Activated CD8-positive, alpha-beta memory T cell treated with anti-CD3 and anti-CD28 coated beads, Interleukin-2, amount 10 ng/mL, durations not matched to agents 7 days and 5 days (primary cell): ENCODE results near the gene TIAM2. TPM values are rescaled to one million over a fixed set of nuclear protein-coding genes. Genes with fewer than 3 reads are reported as not detected.
"Not testable (repeated sequence)": the region's sequence is repeated elsewhere in the genome, so short reads cannot be mapped to it uniquely, and the experiment has no call there.

Experiments
- ATAC-seq: fragments of 150-1000 bp; cut with Tn5 transposase; one replicate; pipeline ENCODE4 v1.10.0; 2021; ENCODE audit warnings: moderate library complexity
- CTCF ChIA-PET: fragments of 350-600 bp; sonication (Branson Sonifier 250); formaldehyde crosslinking; loops from one replicate; lab custom pipeline; 2021; ENCODE audit warnings: antibody characterized with exemption; lab: Charles Lee
- DNase-seq: peaks from one replicate; pipeline ENCODE4 v3.0.0-alpha.2; 2020
- H3K27ac Mint-ChIP-seq: one replicate; pipeline ENCODE4 v1.8.0; 2021; ENCODE audit warnings: mild to moderate bottlenecking, mixed read lengths
- H3K27me3 Mint-ChIP-seq: one replicate; pipeline ENCODE4 v1.8.0; 2021; ENCODE audit warnings: mixed read lengths
- H3K36me3 Mint-ChIP-seq: one replicate; pipeline ENCODE4 v1.8.0; 2021; ENCODE audit warnings: mild to moderate bottlenecking, mixed read lengths
- H3K4me1 Mint-ChIP-seq: one replicate; pipeline ENCODE4 v1.8.0; 2021; ENCODE audit warnings: mixed read lengths
- H3K4me3 Mint-ChIP-seq: one replicate; pipeline ENCODE4 v1.8.0; 2021; ENCODE audit warnings: mild to moderate bottlenecking, moderate library complexity, mixed read lengths
- H3K9me3 Mint-ChIP-seq: one replicate; pipeline ENCODE4 v1.8.0; 2022; ENCODE audit warnings: low read depth, mixed read lengths
- total RNA-seq, 2 experiments: library from RNA; stranded (reverse); gene quantifications; one replicate each; pipeline ENCODE4 v1.2.3, GENCODE V29; 2021

TIAM2 gene
- total RNA-seq, 2 experiments from 2014 or later: 6.9 to 14.6 TPM

DNA sequence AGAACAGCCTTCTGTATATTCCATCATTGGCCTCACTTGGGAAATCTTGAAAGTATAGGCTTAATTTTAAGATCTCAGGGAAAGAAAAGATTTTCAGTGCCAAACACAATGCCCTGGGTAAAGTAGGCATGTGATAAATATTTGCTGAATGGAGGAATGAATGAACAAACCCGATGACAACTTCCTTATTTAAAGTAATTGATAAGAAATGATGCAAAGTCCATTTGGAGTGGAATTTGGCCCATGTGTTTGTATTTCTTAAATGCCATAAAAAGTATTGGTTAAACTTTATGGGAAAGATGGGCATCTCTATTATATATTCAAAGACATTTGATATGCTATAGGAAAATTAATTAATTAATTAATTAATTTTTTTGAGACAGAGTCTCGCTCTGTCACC lies 3.7 kb downstream of the TIAM2 start:
- no peak overlapping the region for H3K27ac Mint-ChIP-seq
- peaks cover 31% of the 10 kb centered on the region for H3K27me3 Mint-ChIP-seq
- CTCF ChIA-PET: no interaction called here
- no peak overlapping the region for H3K4me3 Mint-ChIP-seq
- H3K36me3 Mint-ChIP-seq: no peaks in the 10 kb centered on the region
- ATAC-seq: no peak
- H3K9me3 Mint-ChIP-seq: no peaks in the 10 kb centered on the region
- DNase-seq: no peak
- peaks cover 9% of the 10 kb centered on the region for H3K4me1 Mint-ChIP-seq

GRCh38 chr6:155001482-155001881 lies 6.4 kb downstream of the TIAM2 start:
- H3K27ac Mint-ChIP-seq: no peak overlapping the region
- H3K36me3 Mint-ChIP-seq: no peaks in the 10 kb centered on the region
- no peak for ATAC-seq
- no peak for DNase-seq
- CTCF ChIA-PET: interaction anchor here (0.6 kb wide), 1 partner anchor 14 kb away, joined by 3 read pairs; no protein-coding TSS in a partner anchor
- H3K4me3 Mint-ChIP-seq: no peak overlapping the region
- H3K9me3 Mint-ChIP-seq: no peaks in the 10 kb centered on the region
- H3K4me1 Mint-ChIP-seq: peaks cover 3% of the 10 kb centered on the region
- peaks cover 21% of the 10 kb centered on the region for H3K27me3 Mint-ChIP-seq

DNA sequence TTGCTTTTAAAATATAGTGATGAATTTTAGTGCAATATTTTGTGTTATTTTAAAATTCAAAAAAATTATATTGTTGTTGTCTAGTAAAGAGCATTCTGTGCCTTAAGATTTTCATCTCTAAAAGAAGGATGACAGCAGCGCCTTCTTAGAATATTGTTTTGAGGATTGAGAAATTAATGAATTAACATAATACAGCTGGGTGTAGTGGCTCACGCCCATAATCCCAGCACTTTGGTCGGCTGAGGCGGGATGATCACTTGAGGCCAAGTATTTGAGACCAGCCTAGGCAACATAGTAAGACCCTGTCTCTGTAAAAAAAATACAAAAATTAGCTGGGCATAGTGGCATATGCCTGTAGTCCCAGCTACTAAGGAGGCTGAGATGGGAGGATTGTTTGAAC lies 6.8 kb downstream of the TIAM2 start:
- H3K27ac Mint-ChIP-seq: no peak overlapping the region
- ATAC-seq: no peak

DNA sequence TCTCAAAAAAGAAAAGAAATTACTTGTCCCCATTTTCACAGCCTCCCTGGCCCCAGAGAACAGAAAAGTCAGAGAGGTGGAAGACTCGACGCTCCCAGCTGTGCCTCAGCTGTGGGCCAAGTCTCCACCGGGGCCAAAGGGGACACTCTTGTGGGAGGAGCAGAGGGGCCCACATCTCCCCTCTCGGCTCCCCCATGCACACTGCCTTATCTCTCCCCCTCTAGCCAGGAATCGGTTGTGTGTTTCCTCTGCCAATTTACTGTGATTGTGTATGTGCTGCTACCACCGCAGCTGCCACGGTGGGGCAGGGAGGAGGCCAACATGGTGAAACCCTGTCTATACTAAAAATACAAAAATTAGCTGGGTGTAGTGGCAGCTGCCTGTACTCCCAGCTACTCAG lies 8.4 kb downstream of the TIAM2 start:
- Mint-ChIP-seq H3K27me3 (peaks cover 4% of the 10 kb centered on the region), H3K27ac (no peak overlapping the region), H3K36me3 (no peaks in the 10 kb centered on the region), H3K9me3 (no peaks in the 10 kb centered on the region), H3K4me1 (no peaks in the 10 kb centered on the region), H3K4me3 (no peak overlapping the region)
- CTCF ChIA-PET: interaction anchor here (1.3 kb wide), 1 partner anchor 328 kb away, joined by 3 read pairs; no protein-coding TSS in a partner anchor
- no peak for ATAC-seq
- DNase-seq: no peak

More for the DNA sequence above, 6.8 kb downstream of the TIAM2 start:
- CTCF ChIA-PET: no interaction called here
- DNase-seq: no peak
- Mint-ChIP-seq H3K4me3 (no peak overlapping the region), H3K9me3 (no peaks in the 10 kb centered on the region), H3K27me3 (peaks cover 16% of the 10 kb centered on the region), H3K4me1 (peaks cover 3% of the 10 kb centered on the region), H3K36me3 (no peaks in the 10 kb centered on the region)

DNA sequence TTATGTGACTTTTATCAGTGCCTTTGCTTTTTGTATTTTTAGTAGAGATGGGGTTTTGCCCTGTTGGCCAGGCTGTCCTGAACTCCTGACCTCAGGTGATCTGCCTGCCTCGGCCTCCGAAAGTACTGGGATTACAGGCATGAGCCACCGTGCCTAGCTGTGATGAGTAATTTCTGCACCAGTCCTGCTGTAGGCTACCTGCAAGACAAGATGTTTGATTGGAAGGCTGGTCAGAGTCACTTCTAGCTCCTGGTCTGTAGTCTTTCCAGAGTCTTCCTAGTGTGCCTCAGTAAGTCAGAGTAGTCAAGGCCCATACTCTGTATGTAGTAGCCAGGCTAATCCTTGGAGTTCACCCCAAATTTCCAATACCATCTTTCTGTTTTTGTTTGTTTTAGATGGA lies 8.9 kb downstream of the TIAM2 start:
- CTCF ChIA-PET: interaction anchor here (1.3 kb wide), 1 partner anchor 328 kb away, joined by 3 read pairs; no protein-coding TSS in a partner anchor

GRCh38 chr6:155004576-155005372 lies 9.7 kb downstream of the TIAM2 start:
- no peaks in the 10 kb centered on the region for H3K4me1 Mint-ChIP-seq
- ATAC-seq (no peak), DNase-seq (no peak)
- CTCF ChIA-PET: interaction anchor here (1.3 kb wide), 1 partner anchor 329 kb away, joined by 3 read pairs; no protein-coding TSS in a partner anchor
- H3K27ac Mint-ChIP-seq: no peak overlapping the region
- peaks cover 1% of the 10 kb centered on the region for H3K36me3 Mint-ChIP-seq
- H3K27me3 Mint-ChIP-seq: peaks cover 5% of the 10 kb centered on the region
- no peak overlapping the region for H3K4me3 Mint-ChIP-seq
- no peaks in the 10 kb centered on the region for H3K9me3 Mint-ChIP-seq

More for the DNA sequence above, 8.9 kb downstream of the TIAM2 start:
- H3K27ac Mint-ChIP-seq: no peak overlapping the region
- H3K9me3 Mint-ChIP-seq: no peaks in the 10 kb centered on the region
- ATAC-seq: no peak
- peaks cover 5% of the 10 kb centered on the region for H3K27me3 Mint-ChIP-seq
- no peak overlapping the region for H3K4me3 Mint-ChIP-seq
- no peaks in the 10 kb centered on the region for H3K4me1 Mint-ChIP-seq
- peaks cover 1% of the 10 kb centered on the region for H3K36me3 Mint-ChIP-seq
- DNase-seq: no peak

- Mint-ChIP-seq H3K27ac (no peak overlapping the region), H3K9me3 (no peaks in the 10 kb centered on the region), H3K27me3 (peaks cover 9% of the 10 kb centered on the region), H3K4me3 (no peak overlapping the region), H3K4me1 (no peaks in the 10 kb centered on the region), H3K36me3 (peaks cover 1% of the 10 kb centered on the region)
- ATAC-seq (no peak), DNase-seq (no peak)
- CTCF ChIA-PET: no interaction called here
These were observed 13.5 kb downstream of the TIAM2 start for GRCh38 chr6:155008625-155009024.

- Mint-ChIP-seq H3K27me3 (peaks cover 9% of the 10 kb centered on the region), H3K27ac (no peak overlapping the region), H3K36me3 (peaks cover 1% of the 10 kb centered on the region), H3K9me3 (no peaks in the 10 kb centered on the region), H3K4me3 (no peak overlapping the region), H3K4me1 (peaks cover 2% of the 10 kb centered on the region)
- no peak for ATAC-seq
- DNase-seq: no peak
- CTCF ChIA-PET: interaction anchor here (1.1 kb wide), 1 partner anchor 84 kb away, joined by 3 read pairs; no protein-coding TSS in a partner anchor
These were observed 15.8 kb downstream of the TIAM2 start for GRCh38 chr6:155010940-155011339.

DNA sequence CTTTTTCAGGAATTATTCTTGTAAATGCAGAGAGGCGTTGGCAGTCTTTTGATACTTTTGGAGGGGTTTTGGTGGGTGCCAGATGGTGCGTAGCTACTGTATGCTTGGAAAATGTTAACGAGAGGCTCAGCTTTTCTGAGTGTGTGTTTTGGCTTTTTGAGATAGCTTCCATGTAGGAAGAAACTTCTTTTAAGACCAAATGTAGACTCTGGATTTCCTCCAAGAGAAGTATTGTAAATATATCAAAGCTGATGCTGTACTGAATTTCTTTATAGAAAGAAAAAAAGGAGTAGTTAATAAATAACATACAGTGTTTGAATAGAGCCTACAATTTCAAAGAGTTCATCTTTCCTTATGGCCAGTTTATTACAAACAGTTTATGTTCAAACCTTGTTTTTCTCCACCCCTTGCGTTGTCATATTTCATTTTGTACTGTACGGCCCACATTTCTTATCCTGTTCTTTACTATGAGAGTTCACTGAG lies 16.7 kb downstream of the TIAM2 start:
- CTCF ChIA-PET: interaction anchor here (1.1 kb wide), 1 partner anchor 85 kb away, joined by 3 read pairs; no protein-coding TSS in a partner anchor
- H3K9me3 Mint-ChIP-seq: no peaks in the 10 kb centered on the region
- peaks cover 2% of the 10 kb centered on the region for H3K4me1 Mint-ChIP-seq
- ATAC-seq (no peak), DNase-seq (no peak)
- no peak overlapping the region for H3K27ac Mint-ChIP-seq
- H3K27me3 Mint-ChIP-seq: peaks cover 9% of the 10 kb centered on the region
- H3K36me3 Mint-ChIP-seq: peaks cover 1% of the 10 kb centered on the region
- no peak overlapping the region for H3K4me3 Mint-ChIP-seq

DNA sequence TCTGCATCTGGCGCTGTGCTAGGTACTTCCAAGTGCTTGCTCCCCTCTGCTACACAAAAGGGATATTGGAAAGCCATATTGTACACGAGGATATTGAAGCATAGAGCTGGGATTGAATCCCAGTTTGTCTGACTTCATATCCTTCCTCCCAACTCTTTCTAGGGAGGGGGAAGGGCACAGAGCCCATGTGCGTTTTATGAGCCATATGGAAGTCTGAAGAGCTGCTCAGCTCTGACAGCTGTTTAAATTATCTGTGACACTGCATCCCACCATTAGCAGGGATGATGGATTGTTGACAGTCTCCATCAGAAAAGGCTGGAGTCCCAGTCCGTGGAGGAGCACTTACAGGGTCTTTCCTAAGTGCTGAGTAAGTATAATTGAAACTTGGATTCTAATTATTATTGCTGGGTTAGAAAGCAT lies 18.4 kb downstream of the TIAM2 start:
- H3K27ac Mint-ChIP-seq: no peak overlapping the region
- no peaks in the 10 kb centered on the region for H3K9me3 Mint-ChIP-seq
- peaks cover 2% of the 10 kb centered on the region for H3K4me1 Mint-ChIP-seq
- no peak overlapping the region for H3K4me3 Mint-ChIP-seq
- peaks cover 1% of the 10 kb centered on the region for H3K36me3 Mint-ChIP-seq
- H3K27me3 Mint-ChIP-seq: peaks cover 7% of the 10 kb centered on the region
- DNase-seq (no peak), ATAC-seq (no peak)
- CTCF ChIA-PET: no interaction called here

DNA sequence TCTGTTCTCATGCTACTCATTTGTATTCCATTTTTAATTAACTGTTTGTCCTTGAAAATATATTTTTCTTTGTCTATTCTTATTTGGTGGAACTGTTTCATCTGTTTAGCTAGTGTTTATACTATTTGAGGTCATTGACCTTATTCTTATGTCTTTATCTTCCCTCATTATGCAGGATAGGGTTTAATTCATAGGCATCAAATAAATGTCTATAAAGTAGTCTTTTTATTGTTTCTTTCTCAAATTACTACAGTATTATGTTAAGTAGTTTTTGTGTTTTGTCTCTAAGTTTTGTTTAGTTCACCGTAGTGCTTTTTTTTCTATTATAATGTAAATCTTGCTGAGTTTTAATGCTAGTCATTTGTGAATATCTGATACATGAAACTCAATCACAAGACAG lies 19.0 kb downstream of the TIAM2 start:
- CTCF ChIA-PET: no interaction called here
- no peak for DNase-seq
- Mint-ChIP-seq H3K4me1 (peaks cover 2% of the 10 kb centered on the region), H3K36me3 (no peaks in the 10 kb centered on the region), H3K27me3 (peaks cover 4% of the 10 kb centered on the region), H3K4me3 (no peak overlapping the region), H3K9me3 (no peaks in the 10 kb centered on the region), H3K27ac (no peak overlapping the region)
- no peak for ATAC-seq

GRCh38 chr6:155014670-155015300 lies 19.7 kb downstream of the TIAM2 start:
- no peak for DNase-seq
- no peak overlapping the region for H3K27ac Mint-ChIP-seq
- CTCF ChIA-PET: no interaction called here
- peaks cover 2% of the 10 kb centered on the region for H3K4me1 Mint-ChIP-seq
- peaks cover 4% of the 10 kb centered on the region for H3K27me3 Mint-ChIP-seq
- ATAC-seq: no peak
- H3K36me3 Mint-ChIP-seq: no peaks in the 10 kb centered on the region
- H3K9me3 Mint-ChIP-seq: no peaks in the 10 kb centered on the region
- no peak overlapping the region for H3K4me3 Mint-ChIP-seq

GRCh38 chr6:155018415-155018814 lies 23.3 kb downstream of the TIAM2 start:
- H3K9me3 Mint-ChIP-seq, ATAC-seq, H3K36me3 Mint-ChIP-seq, H3K27ac Mint-ChIP-seq, H3K4me3 Mint-ChIP-seq, DNase-seq, H3K4me1 Mint-ChIP-seq, CTCF ChIA-PET, H3K27me3 Mint-ChIP-seq: not testable (repeated sequence)
